Kidney (tissue), 14 donors: ENCODE results near the gene RTCA. TPM values are rescaled to one million over a fixed set of nuclear protein-coding genes. Genes with fewer than 3 reads are reported as not detected.
"Not testable (repeated sequence)": the region's sequence is repeated elsewhere in the genome, so short reads cannot be mapped to it uniquely, and the experiment has no call there.

Experiments used
- DNase-seq, 5 donors: peaks; one replicate each; pipeline ENCODE4 v3.0.0-alpha.2; 2013 to 2020
- FAIRE-seq: peaks from 2 replicates; lab custom pipeline; 2012; peaks lifted over from hg19 to GRCh38; lab: Jason Lieb, UNC
- H3K27ac ChIP-seq, 2 donors: one replicate each; pipeline ENCODE4 v1.7.0; 2013; ENCODE audit warnings: low read depth in 2 of 2, low read length in 2 of 2, inconsistent platforms in 1 of 2
- H3K27me3 ChIP-seq: one replicate; pipeline ENCODE4 v1.7.1; 2013; ENCODE audit warnings: low read length, inconsistent platforms; ENCODE audit not compliant: control insufficient read depth, insufficient read depth
- H3K36me3 ChIP-seq, 3 donors: one replicate each; pipeline versions ENCODE4 v1.7.0 to v1.7.1; 2013; ENCODE audit warnings: low read length in 3 of 3, control low read depth in 1 of 3, inconsistent platforms in 1 of 3; ENCODE audit not compliant: insufficient read depth in 3 of 3, control insufficient read depth in 2 of 3
- H3K4me1 ChIP-seq, 3 donors: one replicate each; pipeline versions ENCODE4 v1.7.0 to v1.7.1; 2013; ENCODE audit warnings: low read length in 3 of 3, inconsistent platforms in 1 of 3, low read depth in 1 of 3; ENCODE audit not compliant: control insufficient read depth in 2 of 3, insufficient read depth in 2 of 3
- H3K4me3 ChIP-seq, 3 donors: one replicate each; pipeline versions ENCODE4 v1.7.0 to v1.8.1; 2013; ENCODE audit warnings: low read length in 3 of 3, control low read depth in 1 of 3, inconsistent platforms in 1 of 3
- H3K9ac ChIP-seq, 3 donors: one replicate each; pipeline versions ENCODE4 v1.7.0 to v1.7.1; 2013; ENCODE audit warnings: low read length in 3 of 3, control low read depth in 1 of 3, inconsistent platforms in 1 of 3
- H3K9me3 ChIP-seq, 3 donors: one replicate each; pipeline versions ENCODE4 v1.7.0 to v1.7.1; 2013; ENCODE audit warnings: low read length in 3 of 3, control low read depth in 1 of 3, inconsistent platforms in 1 of 3; ENCODE audit not compliant: control insufficient read depth in 2 of 3, insufficient read depth in 1 of 3
- intact Hi-C: fragments of 100-400 bp; cut with DNase I; formaldehyde crosslinking; loops from one replicate; pipeline ENCODE4 v1.11.1; 2022
- polyA plus RNA-seq: library from polyadenylated mRNA; stranded (reverse); fragments of 350-450 nt; fragmentation: Illumina TruSeq; extraction: RNeasy Lipid Tissue Mini Kit (QIAGEN cat#74804); gene quantifications from one replicate; pipeline ENCODE4 v1.2.3, GENCODE V29; 2014; ENCODE audit warnings: low read depth, low replicate concordance; ENCODE audit not compliant: insufficient read depth
- total RNA-seq: library from RNA; stranded (reverse); fragmentation: NEBNext Ultra II Directional; extraction: Animal tissue kit (Norgen Biotek cat#: 25700); gene quantifications from one replicate; pipeline ENCODE4 v1.2.1, GENCODE V29; 2021
- TF ChIP-seq, protein P1 (sequence below): IDR thresholded peaks from 3 replicates; pipeline ENCODE4 v1.5.1; 2012; ENCODE audit warnings: mild to moderate bottlenecking, moderate library complexity, borderline replicate concordance; ENCODE audit not compliant: insufficient read depth; ENCODE audit errors: extremely low read depth
- donor health status: control.
- donor health status: control.
- donor health status: control.
- donor health status: control.
- donor health status: control.
- donor health status: DM: yes; HTN: yes; CAD: no.
- donor health status: Normal renal cell carcinoma (clear cell type).

RTCA gene
- total and polyA plus RNA-seq, 2 donors from 2014 or later: 30.8 to 51.1 TPM

DNA sequence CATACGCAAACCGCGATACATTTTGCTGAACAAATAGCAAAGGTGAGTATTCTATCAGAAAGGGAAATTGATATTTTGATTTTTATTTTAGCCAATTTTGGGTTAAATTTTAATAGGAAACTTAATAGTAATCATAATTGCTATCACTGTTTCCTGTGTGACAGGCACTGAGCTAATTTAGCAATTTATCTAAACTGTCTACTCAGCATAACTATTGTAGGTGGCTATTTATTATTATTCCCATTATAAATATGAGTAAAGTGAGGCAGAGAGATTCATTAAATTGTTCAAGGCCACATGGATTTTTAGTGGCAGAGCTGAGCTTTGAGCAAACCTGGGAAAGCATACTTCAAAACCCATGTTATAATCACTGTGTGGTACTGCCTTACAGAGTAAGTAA is 21.1 kb downstream of the RTCA start:
- TF ChIP-seq, protein P1, sequence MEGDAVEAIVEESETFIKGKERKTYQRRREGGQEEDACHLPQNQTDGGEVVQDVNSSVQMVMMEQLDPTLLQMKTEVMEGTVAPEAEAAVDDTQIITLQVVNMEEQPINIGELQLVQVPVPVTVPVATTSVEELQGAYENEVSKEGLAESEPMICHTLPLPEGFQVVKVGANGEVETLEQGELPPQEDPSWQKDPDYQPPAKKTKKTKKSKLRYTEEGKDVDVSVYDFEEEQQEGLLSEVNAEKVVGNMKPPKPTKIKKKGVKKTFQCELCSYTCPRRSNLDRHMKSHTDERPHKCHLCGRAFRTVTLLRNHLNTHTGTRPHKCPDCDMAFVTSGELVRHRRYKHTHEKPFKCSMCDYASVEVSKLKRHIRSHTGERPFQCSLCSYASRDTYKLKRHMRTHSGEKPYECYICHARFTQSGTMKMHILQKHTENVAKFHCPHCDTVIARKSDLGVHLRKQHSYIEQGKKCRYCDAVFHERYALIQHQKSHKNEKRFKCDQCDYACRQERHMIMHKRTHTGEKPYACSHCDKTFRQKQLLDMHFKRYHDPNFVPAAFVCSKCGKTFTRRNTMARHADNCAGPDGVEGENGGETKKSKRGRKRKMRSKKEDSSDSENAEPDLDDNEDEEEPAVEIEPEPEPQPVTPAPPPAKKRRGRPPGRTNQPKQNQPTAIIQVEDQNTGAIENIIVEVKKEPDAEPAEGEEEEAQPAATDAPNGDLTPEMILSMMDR: no peak
- H3K9me3 ChIP-seq: no peaks in the 10 kb centered on the region
- no peaks in the 10 kb centered on the region for H3K27me3 ChIP-seq
- H3K4me3 ChIP-seq: no peak overlapping the region
- H3K27ac ChIP-seq: no peak overlapping the region
- intact Hi-C loops: no loop called here
- H3K4me1 ChIP-seq: no peaks in the 10 kb centered on the region
- DNase-seq: no peak
- FAIRE-seq: no peak
- no peak overlapping the region for H3K9ac ChIP-seq
- peaks cover 2 to 57% (median 18%) of the 10 kb centered on the region in 3 donors for H3K36me3 ChIP-seq

DNA sequence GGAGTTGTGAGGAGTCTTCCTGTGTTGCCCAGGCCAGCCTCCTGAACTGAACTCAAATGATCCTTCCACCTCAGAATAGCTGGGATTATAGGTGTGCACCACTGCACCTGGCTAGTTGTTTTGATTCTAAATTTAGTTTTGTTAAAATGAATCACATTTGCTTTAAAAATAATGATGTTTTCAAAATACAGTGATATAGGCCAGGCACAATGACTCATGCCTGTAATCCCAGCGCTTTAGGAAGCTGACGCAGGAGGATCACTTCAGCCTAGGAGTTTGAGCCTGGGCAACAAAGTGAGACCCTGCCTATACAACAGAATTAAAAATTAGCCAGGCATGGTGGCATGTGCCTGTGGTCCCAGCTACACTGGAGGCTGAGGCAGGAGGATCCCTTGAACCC is 24.3 kb downstream of the RTCA start:
- Histone ChIP-seq H3K4me1 (no peaks in the 10 kb centered on the region), H3K27ac (no peak overlapping the region), H3K9ac (no peak overlapping the region), H3K4me3 (no peak overlapping the region), H3K27me3 (no peaks in the 10 kb centered on the region), H3K36me3 (peaks cover 2 to 37% (median 12%) of the 10 kb centered on the region in 3 donors), H3K9me3 (no peaks in the 10 kb centered on the region)
- intact Hi-C loops: no loop called here
- DNase-seq (no peak), FAIRE-seq (no peak)
- TF ChIP-seq, protein P1: no peak

DNA sequence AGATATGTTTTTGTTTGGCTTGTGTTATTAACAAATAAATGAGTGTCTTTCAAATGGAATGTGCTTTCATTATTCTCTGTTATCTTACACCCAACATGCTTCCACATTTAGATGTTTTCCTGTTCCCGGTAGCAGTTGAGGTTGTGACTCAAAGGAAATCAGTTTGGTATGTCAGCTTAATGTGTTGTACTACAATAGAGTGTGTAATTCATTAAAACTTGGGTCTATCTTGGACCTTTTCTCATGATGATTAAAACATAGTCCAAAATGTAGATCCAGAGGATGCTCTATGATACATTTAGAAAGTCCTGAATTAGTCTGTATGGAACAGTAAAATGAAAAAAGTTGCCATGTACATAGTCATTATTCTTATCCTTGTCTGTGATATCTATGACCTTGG is 26.7 kb downstream of the RTCA start:
- Histone ChIP-seq H3K9ac (no peak overlapping the region), H3K9me3 (no peaks in the 10 kb centered on the region), H3K4me3 (no peak overlapping the region), H3K27me3 (no peaks in the 10 kb centered on the region), H3K36me3 (peaks cover 0 to 20% (median 5%) of the 10 kb centered on the region in 3 donors), H3K4me1 (no peaks in the 10 kb centered on the region), H3K27ac (no peak overlapping the region)
- FAIRE-seq (no peak), DNase-seq (no peak)
- TF ChIP-seq, protein P1: no peak
- intact Hi-C loops: no loop called here

DNA sequence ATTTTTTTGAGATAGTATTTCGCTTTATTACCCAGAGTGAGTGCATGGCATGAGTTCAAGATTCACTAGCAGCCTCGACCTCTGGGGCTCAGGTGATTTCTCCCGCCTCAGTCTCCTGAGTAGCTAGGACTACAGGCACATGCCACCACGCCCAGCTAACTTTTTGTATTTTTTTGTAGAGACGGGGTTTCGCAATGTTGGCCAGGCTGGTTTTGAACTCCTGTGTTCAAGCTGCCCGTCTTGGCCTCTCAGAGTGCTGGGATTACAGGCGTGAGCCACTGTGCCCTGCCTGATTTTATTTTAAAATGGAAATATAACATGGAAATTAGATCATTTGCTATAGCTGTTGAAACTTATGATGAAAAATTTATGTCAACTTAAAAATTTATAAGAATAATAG is 30.1 kb downstream of the RTCA start:
- intact Hi-C loops: no loop called here
- Histone ChIP-seq H3K9ac (no peak overlapping the region), H3K27me3 (no peaks in the 10 kb centered on the region), H3K4me1 (no peaks in the 10 kb centered on the region), H3K36me3 (peaks cover 0 to 4% (median 0%) of the 10 kb centered on the region in 3 donors), H3K27ac (no peak overlapping the region), H3K9me3 (no peaks in the 10 kb centered on the region), H3K4me3 (no peak overlapping the region)
- DNase-seq (no peak), FAIRE-seq (no peak)
- TF ChIP-seq, protein P1: no peak

DNA sequence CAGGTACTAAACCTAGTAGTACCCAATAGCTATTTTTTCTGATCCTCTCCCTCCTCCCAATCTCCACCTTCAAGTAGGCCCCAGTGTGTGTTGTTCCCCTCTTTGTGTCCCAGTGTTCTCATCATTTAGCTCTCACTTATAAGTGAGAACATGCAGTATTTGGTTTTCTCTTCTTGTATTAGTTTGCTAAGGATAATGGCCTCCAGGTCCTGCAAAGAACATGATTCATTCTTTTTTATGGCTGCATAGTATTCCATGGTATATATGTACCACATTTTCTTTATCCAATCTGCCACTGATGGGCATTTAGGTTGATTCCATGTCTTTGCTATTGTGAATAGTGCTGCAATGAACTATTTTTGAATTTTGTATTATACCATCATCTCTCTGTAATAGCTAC is 31.0 kb downstream of the RTCA start:
- H3K27me3 ChIP-seq, H3K4me3 ChIP-seq, DNase-seq, H3K4me1 ChIP-seq, H3K27ac ChIP-seq, H3K36me3 ChIP-seq, H3K9ac ChIP-seq, FAIRE-seq, intact Hi-C loops, H3K9me3 ChIP-seq: not testable (repeated sequence)
